ENCODE results near the gene NEDD8. TPM values are rescaled to one million over a fixed set of nuclear protein-coding genes. Genes with fewer than 3 reads are reported as not detected.

The NEDD8 gene
- total RNA-seq, 4 donors from 2014 or later: 61.2 to 1,004 (median 192) TPM

GRCh38 chr14:24189059-24189375 lies 43.1 kb downstream of the NEDD8 start:
- DNase-seq: no peak
- Histone ChIP-seq H3K27me3 (no peaks in the 10 kb centered on the region), H3K36me3 (no peaks in the 10 kb centered on the region), H3K4me3 (peak overlapping the region in 1 of 2 donors; percentile 63), H3K9me3 (no peaks in the 10 kb centered on the region), H3K4me1 (no peaks in the 10 kb centered on the region), H3K27ac (peak overlapping the region; percentile 9 to 53)
- intact Hi-C loops (cut with DNase I; ENCODE audit: low total_unique reads): no loop called here
- TF ChIP-seq CTCF (IDR thresholded peaks at IDR 0.05): no peak
- no peak for TF ChIP-seq POLR2A (IDR thresholded peaks at IDR 0.05)

- peak within 1 kb of the TSS; percentile 51 to 63 for H3K4me3 ChIP-seq
- peak; percentile 94 to 96 for DNase-seq
- no peaks in the 10 kb centered on the region for H3K4me1 ChIP-seq
- no peaks in the 10 kb centered on the region for H3K36me3 ChIP-seq
- peak within 1 kb of the TSS; percentile 53 to 54 for H3K27ac ChIP-seq
- intact Hi-C loops (cut with DNase I; ENCODE audit: low total_unique reads): no loop called here
- TF ChIP-seq POLR2A (IDR thresholded peaks at IDR 0.05) (peak; percentile 47 to 55), CTCF (IDR thresholded peaks at IDR 0.05) (peak in 1 of 4 experiments; percentile 57)
- no peaks in the 10 kb centered on the region for H3K9me3 ChIP-seq
- H3K27me3 ChIP-seq: no peaks in the 10 kb centered on the region
Measured at GRCh38 chr14:24188251-24189058, 43.7 kb downstream of the NEDD8 start, which contains the start of gene IPO4. IPO4 (minus strand) TSS chr14:24188816; CDS start chr14:24188787, 29 bp downstream.

- intact Hi-C loops (cut with DNase I; ENCODE audit: low total_unique reads): no loop called here
- Histone ChIP-seq H3K4me3 (peak overlapping the region in 1 of 2 donors; percentile 51), H3K4me1 (no peaks in the 10 kb centered on the region), H3K27ac (no peak overlapping the region), H3K27me3 (no peaks in the 10 kb centered on the region), H3K36me3 (no peaks in the 10 kb centered on the region), H3K9me3 (no peaks in the 10 kb centered on the region)
- no peak for DNase-seq
- no peak for TF ChIP-seq CTCF (IDR thresholded peaks at IDR 0.05)
- no peak for TF ChIP-seq POLR2A (IDR thresholded peaks at IDR 0.05)
Measured at GRCh38 chr14:24187539-24187915, 44.6 kb downstream of the NEDD8 start.

- Histone ChIP-seq H3K27ac (no peak overlapping the region), H3K4me1 (no peaks in the 10 kb centered on the region), H3K9me3 (no peaks in the 10 kb centered on the region), H3K4me3 (no peak overlapping the region), H3K27me3 (no peaks in the 10 kb centered on the region), H3K36me3 (no peaks in the 10 kb centered on the region)
- intact Hi-C loops (cut with DNase I; ENCODE audit: low total_unique reads): no loop called here
- no peak for DNase-seq
- TF ChIP-seq CTCF (IDR thresholded peaks at IDR 0.05): no peak
- TF ChIP-seq POLR2A (IDR thresholded peaks at IDR 0.05): no peak
Measured at GRCh38 chr14:24186831-24187538, 45.2 kb downstream of the NEDD8 start.

GRCh38 chr14:24185741-24186140 lies 46.4 kb downstream of the NEDD8 start:
- no peak overlapping the region for H3K27ac ChIP-seq
- no peak for DNase-seq
- intact Hi-C loops (cut with DNase I; ENCODE audit: low total_unique reads): no loop called here

More at GRCh38 chr14:24185741-24186140, 46.4 kb downstream of the NEDD8 start:
- H3K36me3 ChIP-seq: no peaks in the 10 kb centered on the region
- H3K4me1 ChIP-seq: no peaks in the 10 kb centered on the region
- TF ChIP-seq POLR2A (IDR thresholded peaks at IDR 0.05) (no peak), CTCF (IDR thresholded peaks at IDR 0.05) (no peak)
- H3K4me3 ChIP-seq: no peak overlapping the region
- H3K27me3 ChIP-seq: no peaks in the 10 kb centered on the region
- H3K9me3 ChIP-seq: no peaks in the 10 kb centered on the region

All from uterus (tissue), 4 donors.